Stimulated activated memory B cell treated with anti-CD40 and anti-IgM and Interleukin-4, amounts not matched to agents 10 μg/mL and 1 μg/mL and 100 μg/mL, for 72 hours (primary cell): ENCODE data around the gene ANO1.

Experiments
- ATAC-seq: fragments of 150-1000 bp; cut with Tn5 transposase; 2 replicates; pipeline ENCODE4 v1.10.0; 2021
- H3K27ac Mint-ChIP-seq: one replicate; pipeline ENCODE4 v1.8.0; 2022; ENCODE audit warnings: mild to moderate bottlenecking, mixed read lengths
- H3K27me3 Mint-ChIP-seq: one replicate; pipeline ENCODE4 v1.8.0; 2022; ENCODE audit warnings: mixed read lengths
- H3K36me3 Mint-ChIP-seq: one replicate; pipeline ENCODE4 v1.8.0; 2022; ENCODE audit warnings: mixed read lengths
- H3K4me1 Mint-ChIP-seq: one replicate; pipeline ENCODE4 v1.8.0; 2022; ENCODE audit warnings: mixed read lengths
- H3K4me3 Mint-ChIP-seq: one replicate; pipeline ENCODE4 v1.8.0; 2022; ENCODE audit warnings: mild to moderate bottlenecking, moderate library complexity, mixed read lengths
- H3K9me3 Mint-ChIP-seq: one replicate; pipeline ENCODE4 v1.8.0; 2022; ENCODE audit warnings: mixed read lengths

Gene ANO1

DNA sequence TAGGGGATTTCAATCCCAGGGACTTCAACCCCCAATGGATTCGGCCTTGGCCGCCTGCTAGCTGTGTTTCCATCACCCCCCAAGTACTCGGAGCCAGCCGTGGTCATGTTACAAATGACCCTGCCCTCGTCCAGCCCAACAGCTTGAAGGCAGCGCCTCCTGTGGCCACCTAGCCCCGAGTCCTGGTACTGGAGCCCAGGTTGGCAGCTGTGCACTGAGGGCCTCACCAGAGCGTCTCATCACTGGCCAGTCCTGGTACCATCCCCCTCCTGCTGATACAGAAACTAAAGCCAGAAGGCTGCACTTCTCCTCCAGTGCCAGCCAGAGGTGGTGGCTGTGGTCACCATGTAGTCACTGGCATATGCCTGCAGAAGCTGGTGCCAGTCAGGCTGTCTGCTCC, 80.1 kb downstream of the ANO1 start:
- Mint-ChIP-seq H3K27me3 (peaks cover 23% of the 10 kb centered on the region), H3K36me3 (no peaks in the 10 kb centered on the region), H3K27ac (no peak overlapping the region), H3K4me3 (no peak overlapping the region), H3K9me3 (no peaks in the 10 kb centered on the region), H3K4me1 (no peaks in the 10 kb centered on the region)
- no peak for ATAC-seq

- Mint-ChIP-seq H3K27ac (no peak overlapping the region), H3K9me3 (no peaks in the 10 kb centered on the region), H3K36me3 (no peaks in the 10 kb centered on the region), H3K27me3 (peaks cover 28% of the 10 kb centered on the region), H3K4me3 (no peak overlapping the region), H3K4me1 (no peaks in the 10 kb centered on the region)
- no peak for ATAC-seq
Measured at GRCh38 chr11:70158757-70159389, 80.8 kb downstream of the ANO1 start.

- no peak for ATAC-seq
- Mint-ChIP-seq H3K27me3 (peaks cover 28% of the 10 kb centered on the region), H3K4me1 (no peaks in the 10 kb centered on the region), H3K27ac (no peak overlapping the region), H3K36me3 (no peaks in the 10 kb centered on the region), H3K4me3 (no peak overlapping the region), H3K9me3 (no peaks in the 10 kb centered on the region)
Measured at GRCh38 chr11:70159627-70160570, 81.8 kb downstream of the ANO1 start.

GRCh38 chr11:70161043-70161625, 83.0 kb downstream of the ANO1 start:
- Mint-ChIP-seq H3K27ac (no peak overlapping the region), H3K4me3 (no peak overlapping the region), H3K36me3 (no peaks in the 10 kb centered on the region), H3K4me1 (no peaks in the 10 kb centered on the region), H3K27me3 (peaks cover 28% of the 10 kb centered on the region), H3K9me3 (no peaks in the 10 kb centered on the region)
- no peak for ATAC-seq

DNA sequence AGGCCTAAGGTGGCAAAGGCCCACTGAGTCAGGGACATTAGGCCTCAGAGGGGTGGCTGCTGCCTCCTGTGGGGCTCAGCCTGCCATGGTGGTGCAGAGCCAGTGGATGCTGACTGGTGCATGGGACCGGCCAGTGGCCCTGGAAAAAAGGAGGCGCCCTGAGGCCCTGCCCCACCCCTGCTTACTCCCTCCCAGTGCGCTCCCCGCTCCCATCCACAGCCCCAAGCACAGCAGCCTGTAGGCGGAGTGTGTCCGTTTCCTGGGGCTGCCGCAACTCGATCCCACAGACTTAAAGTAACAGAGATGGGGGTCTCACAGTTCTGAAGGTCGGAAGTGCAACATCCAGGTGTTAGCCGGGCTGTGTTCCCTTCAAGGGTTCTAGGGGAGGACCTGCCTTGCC, 86.6 kb downstream of the ANO1 start:
- Mint-ChIP-seq H3K4me3 (no peak overlapping the region), H3K36me3 (no peaks in the 10 kb centered on the region), H3K4me1 (no peaks in the 10 kb centered on the region), H3K27ac (no peak overlapping the region), H3K27me3 (peaks cover 44% of the 10 kb centered on the region), H3K9me3 (no peaks in the 10 kb centered on the region)
- no peak for ATAC-seq

- no peaks in the 10 kb centered on the region for H3K36me3 Mint-ChIP-seq
- H3K9me3 Mint-ChIP-seq: no peaks in the 10 kb centered on the region
- H3K27ac Mint-ChIP-seq: no peak overlapping the region
- no peak for ATAC-seq
- H3K4me1 Mint-ChIP-seq: no peaks in the 10 kb centered on the region
- peaks cover 57% of the 10 kb centered on the region for H3K27me3 Mint-ChIP-seq
- no peak overlapping the region for H3K4me3 Mint-ChIP-seq
Measured at GRCh38 chr11:70167120-70167519, 89.0 kb downstream of the ANO1 start.

DNA sequence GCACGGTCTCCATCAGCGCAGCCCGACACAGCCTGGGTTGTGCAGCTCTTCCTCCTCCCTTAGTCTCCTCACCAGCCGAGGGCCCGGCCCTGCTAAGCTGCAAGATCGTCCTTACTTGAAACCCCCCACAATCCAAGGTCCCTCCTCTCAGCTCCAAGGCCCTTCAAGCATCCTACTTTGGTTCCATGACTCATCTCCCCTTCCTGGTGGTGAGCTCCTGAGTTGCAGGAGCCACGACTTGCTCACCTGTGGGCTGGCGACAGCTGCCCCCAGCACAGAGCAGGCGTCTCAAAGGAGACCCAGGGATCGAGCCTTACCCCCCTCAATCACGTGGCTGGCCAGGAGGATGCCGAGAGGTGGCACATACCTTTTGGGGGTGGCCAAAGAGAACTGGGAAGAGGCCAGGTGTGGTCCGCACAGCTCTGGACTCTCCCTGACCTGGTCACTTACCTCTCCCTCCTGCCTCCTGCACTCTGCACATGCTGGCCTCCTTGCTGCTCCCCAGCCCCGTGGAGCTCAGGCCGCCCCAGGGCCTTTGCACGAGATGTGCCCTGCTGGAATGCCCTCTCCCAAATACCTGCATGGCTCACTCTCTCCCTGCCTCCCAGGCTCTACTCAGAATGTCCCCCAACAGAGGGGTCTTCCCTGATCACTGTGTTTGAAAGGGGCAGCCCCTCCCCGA, 89.7 kb downstream of the ANO1 start:
- ATAC-seq: no peak
- peaks cover 54% of the 10 kb centered on the region for H3K27me3 Mint-ChIP-seq
- no peak overlapping the region for H3K27ac Mint-ChIP-seq
- no peak overlapping the region for H3K4me3 Mint-ChIP-seq
- no peaks in the 10 kb centered on the region for H3K36me3 Mint-ChIP-seq
- no peaks in the 10 kb centered on the region for H3K4me1 Mint-ChIP-seq
- H3K9me3 Mint-ChIP-seq: no peaks in the 10 kb centered on the region

- Mint-ChIP-seq H3K27me3 (peaks cover 49% of the 10 kb centered on the region), H3K27ac (no peak overlapping the region), H3K9me3 (no peaks in the 10 kb centered on the region), H3K4me1 (no peaks in the 10 kb centered on the region), H3K36me3 (no peaks in the 10 kb centered on the region), H3K4me3 (no peak overlapping the region)
- no peak for ATAC-seq
Measured at GRCh38 chr11:70168405-70168754, 90.3 kb downstream of the ANO1 start.

- no peaks in the 10 kb centered on the region for H3K4me1 Mint-ChIP-seq
- H3K27ac Mint-ChIP-seq: no peak overlapping the region
- ATAC-seq: no peak
- H3K4me3 Mint-ChIP-seq: no peak overlapping the region
- H3K9me3 Mint-ChIP-seq: no peaks in the 10 kb centered on the region
- H3K27me3 Mint-ChIP-seq: peaks cover 46% of the 10 kb centered on the region
- no peaks in the 10 kb centered on the region for H3K36me3 Mint-ChIP-seq
Measured at GRCh38 chr11:70169127-70169526, 91.0 kb downstream of the ANO1 start.

DNA sequence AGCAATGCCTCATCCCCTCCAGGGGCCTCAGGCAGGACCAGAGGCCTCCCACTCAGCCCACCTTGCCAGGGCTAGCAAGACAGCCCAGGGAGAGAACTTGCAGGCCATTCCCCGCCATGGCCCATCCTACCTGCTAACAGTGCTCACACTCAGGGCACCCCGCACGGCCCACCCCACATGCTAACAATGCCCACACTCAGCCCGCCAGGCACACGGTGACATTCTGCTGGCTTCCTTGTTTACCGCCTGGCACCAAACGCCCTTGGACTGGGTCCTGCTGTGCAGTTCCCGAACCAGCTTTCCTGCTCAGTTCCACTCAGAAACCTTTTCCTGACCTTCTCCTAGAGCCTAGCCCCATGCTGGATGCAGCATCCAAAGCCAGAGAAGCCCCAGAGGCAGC, 91.5 kb downstream of the ANO1 start:
- H3K36me3 Mint-ChIP-seq: no peaks in the 10 kb centered on the region
- H3K27me3 Mint-ChIP-seq: peaks cover 46% of the 10 kb centered on the region
- H3K4me1 Mint-ChIP-seq: no peaks in the 10 kb centered on the region
- no peak for ATAC-seq
- no peak overlapping the region for H3K4me3 Mint-ChIP-seq
- no peaks in the 10 kb centered on the region for H3K9me3 Mint-ChIP-seq
- no peak overlapping the region for H3K27ac Mint-ChIP-seq

GRCh38 chr11:70170596-70171210, 92.6 kb downstream of the ANO1 start:
- Mint-ChIP-seq H3K27me3 (peaks cover 46% of the 10 kb centered on the region), H3K4me3 (no peak overlapping the region), H3K27ac (no peak overlapping the region), H3K36me3 (no peaks in the 10 kb centered on the region), H3K4me1 (no peaks in the 10 kb centered on the region), H3K9me3 (no peaks in the 10 kb centered on the region)
- ATAC-seq: no peak

DNA sequence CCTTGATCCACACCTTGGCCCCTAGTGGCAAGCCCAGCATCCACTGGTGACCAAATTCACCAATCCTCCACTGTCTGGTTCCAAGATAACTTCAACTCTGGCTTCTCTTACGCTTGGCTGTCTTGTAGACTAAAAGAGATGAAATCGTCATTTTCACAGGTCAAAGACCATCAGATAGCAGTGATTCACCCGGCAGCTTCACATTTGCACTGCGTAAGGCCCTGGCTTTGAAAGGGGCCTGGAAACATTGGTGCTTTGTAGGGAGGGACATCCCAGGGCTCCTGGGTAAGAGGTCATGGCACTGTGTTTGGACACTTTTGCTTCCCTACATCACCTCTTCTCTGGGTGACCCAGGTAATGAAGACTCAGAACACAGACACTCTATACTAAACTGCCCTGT, 94.9 kb downstream of the ANO1 start:
- no peak overlapping the region for H3K4me3 Mint-ChIP-seq
- H3K27me3 Mint-ChIP-seq: peaks cover 29% of the 10 kb centered on the region
- ATAC-seq: no peak
- H3K36me3 Mint-ChIP-seq: no peaks in the 10 kb centered on the region
- no peaks in the 10 kb centered on the region for H3K9me3 Mint-ChIP-seq
- H3K27ac Mint-ChIP-seq: no peak overlapping the region
- no peaks in the 10 kb centered on the region for H3K4me1 Mint-ChIP-seq

GRCh38 chr11:70174547-70175235, 96.6 kb downstream of the ANO1 start:
- no peak overlapping the region for H3K4me3 Mint-ChIP-seq
- peaks cover 13% of the 10 kb centered on the region for H3K27me3 Mint-ChIP-seq
- H3K9me3 Mint-ChIP-seq: no peaks in the 10 kb centered on the region
- ATAC-seq: no peak
- H3K27ac Mint-ChIP-seq: no peak overlapping the region
- no peaks in the 10 kb centered on the region for H3K36me3 Mint-ChIP-seq
- H3K4me1 Mint-ChIP-seq: no peaks in the 10 kb centered on the region

- no peak overlapping the region for H3K27ac Mint-ChIP-seq
- no peak for ATAC-seq
- H3K9me3 Mint-ChIP-seq: no peaks in the 10 kb centered on the region
Measured at GRCh38 chr11:70175236-70175698, 97.2 kb downstream of the ANO1 start.

More at GRCh38 chr11:70175236-70175698, 97.2 kb downstream of the ANO1 start:
- no peaks in the 10 kb centered on the region for H3K36me3 Mint-ChIP-seq
- no peaks in the 10 kb centered on the region for H3K4me1 Mint-ChIP-seq
- no peak overlapping the region for H3K4me3 Mint-ChIP-seq
- H3K27me3 Mint-ChIP-seq: peaks cover 10% of the 10 kb centered on the region
